GM18873 (cell line): Measurements from ENCODE around the gene NEK1.

Experiments used
- ATAC-seq: cut with Tn5 transposase; IDR thresholded peaks from one replicate; pipeline ENCODE4 v1.9.1; 2021; ENCODE audit warnings: mild to moderate bottlenecking, moderate library complexity, moderate number of reproducible peaks; ENCODE audit not compliant: unreplicated experiment, low FRiP score

The NEK1 gene, protein sequence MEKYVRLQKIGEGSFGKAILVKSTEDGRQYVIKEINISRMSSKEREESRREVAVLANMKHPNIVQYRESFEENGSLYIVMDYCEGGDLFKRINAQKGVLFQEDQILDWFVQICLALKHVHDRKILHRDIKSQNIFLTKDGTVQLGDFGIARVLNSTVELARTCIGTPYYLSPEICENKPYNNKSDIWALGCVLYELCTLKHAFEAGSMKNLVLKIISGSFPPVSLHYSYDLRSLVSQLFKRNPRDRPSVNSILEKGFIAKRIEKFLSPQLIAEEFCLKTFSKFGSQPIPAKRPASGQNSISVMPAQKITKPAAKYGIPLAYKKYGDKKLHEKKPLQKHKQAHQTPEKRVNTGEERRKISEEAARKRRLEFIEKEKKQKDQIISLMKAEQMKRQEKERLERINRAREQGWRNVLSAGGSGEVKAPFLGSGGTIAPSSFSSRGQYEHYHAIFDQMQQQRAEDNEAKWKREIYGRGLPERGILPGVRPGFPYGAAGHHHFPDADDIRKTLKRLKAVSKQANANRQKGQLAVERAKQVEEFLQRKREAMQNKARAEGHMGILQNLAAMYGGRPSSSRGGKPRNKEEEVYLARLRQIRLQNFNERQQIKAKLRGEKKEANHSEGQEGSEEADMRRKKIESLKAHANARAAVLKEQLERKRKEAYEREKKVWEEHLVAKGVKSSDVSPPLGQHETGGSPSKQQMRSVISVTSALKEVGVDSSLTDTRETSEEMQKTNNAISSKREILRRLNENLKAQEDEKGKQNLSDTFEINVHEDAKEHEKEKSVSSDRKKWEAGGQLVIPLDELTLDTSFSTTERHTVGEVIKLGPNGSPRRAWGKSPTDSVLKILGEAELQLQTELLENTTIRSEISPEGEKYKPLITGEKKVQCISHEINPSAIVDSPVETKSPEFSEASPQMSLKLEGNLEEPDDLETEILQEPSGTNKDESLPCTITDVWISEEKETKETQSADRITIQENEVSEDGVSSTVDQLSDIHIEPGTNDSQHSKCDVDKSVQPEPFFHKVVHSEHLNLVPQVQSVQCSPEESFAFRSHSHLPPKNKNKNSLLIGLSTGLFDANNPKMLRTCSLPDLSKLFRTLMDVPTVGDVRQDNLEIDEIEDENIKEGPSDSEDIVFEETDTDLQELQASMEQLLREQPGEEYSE (N-terminal part only)

DNA sequence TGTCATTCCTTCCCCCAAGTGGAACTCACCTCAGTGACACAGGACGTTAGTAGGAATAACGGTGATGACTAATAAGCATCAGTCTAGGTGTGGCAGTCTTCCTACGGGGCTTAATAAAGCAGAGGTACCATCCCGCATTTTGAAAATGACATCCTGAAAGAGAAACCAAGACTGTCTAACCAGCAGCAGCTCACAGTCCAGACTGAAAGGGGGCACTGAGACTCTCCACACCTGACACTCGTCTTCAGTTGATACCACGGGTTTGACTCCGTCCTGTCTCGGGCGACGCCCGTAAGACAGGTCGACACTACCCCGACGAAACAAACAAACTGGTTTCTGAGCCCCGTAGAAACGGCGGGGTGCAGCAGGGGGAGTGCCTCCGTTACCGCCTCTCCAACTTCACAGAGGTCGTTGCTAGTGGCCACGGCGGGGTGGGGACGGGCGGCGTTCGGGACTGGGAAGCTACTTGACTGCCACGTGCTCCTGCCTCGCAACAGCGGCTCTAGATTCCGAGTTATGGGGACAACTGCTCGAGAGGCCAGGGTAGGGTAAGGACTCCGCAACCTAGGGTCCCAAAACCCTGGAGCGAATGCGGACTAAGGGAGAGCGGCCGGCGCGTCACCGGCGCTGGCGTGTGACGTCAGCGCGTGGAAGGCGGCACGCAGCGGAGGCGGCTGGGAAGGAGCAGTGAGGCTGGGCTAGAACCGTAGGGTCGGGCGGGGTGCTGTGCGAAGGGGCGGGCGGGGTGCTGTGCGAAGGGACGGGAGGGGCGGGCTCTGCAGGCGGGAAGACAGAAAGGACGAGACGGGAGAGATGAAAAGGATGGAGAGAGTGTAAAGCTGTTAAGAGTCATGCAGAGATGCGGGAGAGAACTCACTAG, at the start of gene NEK1:
NEK1 (minus strand) TSS at position 593 of the 880 bp plus-strand sequence. CDS start 9,953 bp downstream, outside the sequence.
- peak; percentile 89 for ATAC-seq

DNA sequence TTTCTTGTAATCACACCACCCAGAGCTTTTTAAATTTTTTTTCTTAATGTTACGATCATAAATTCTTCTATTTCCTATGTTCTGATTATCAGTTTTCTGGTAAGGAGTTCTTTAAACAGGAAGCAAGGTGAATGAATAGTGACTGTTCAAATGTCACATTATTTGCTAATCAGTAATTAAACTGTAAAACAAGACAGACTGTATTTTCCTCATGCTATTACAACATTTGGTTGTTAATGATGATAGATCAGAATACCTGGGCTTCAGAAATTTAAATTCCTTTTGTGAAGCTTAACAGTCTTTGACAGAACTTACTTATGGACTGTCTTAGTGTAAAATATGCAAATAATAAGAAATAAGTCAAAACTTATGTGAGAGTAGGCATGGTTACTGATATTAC, 49.4 kb upstream of the NEK1 start:
- no peak for ATAC-seq

DNA sequence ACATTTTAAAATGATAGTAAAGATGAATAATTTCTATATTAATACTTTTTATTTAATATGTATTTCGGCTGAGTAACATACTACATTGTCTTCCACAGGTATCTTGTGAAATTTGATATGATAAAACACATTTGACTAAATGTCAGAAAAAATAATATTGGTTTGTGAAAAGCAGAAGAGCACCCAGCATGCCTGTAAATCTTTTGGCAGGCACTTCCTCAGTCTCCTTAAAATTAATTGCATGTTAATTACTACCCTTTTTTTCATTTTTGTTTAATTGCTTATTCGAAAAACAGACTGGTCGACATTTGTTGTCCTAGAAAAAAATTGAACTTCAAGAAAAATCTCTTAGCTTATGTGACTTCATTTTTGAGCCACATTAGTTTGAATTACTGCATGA, 48.5 kb upstream of the NEK1 start:
- no peak for ATAC-seq

DNA sequence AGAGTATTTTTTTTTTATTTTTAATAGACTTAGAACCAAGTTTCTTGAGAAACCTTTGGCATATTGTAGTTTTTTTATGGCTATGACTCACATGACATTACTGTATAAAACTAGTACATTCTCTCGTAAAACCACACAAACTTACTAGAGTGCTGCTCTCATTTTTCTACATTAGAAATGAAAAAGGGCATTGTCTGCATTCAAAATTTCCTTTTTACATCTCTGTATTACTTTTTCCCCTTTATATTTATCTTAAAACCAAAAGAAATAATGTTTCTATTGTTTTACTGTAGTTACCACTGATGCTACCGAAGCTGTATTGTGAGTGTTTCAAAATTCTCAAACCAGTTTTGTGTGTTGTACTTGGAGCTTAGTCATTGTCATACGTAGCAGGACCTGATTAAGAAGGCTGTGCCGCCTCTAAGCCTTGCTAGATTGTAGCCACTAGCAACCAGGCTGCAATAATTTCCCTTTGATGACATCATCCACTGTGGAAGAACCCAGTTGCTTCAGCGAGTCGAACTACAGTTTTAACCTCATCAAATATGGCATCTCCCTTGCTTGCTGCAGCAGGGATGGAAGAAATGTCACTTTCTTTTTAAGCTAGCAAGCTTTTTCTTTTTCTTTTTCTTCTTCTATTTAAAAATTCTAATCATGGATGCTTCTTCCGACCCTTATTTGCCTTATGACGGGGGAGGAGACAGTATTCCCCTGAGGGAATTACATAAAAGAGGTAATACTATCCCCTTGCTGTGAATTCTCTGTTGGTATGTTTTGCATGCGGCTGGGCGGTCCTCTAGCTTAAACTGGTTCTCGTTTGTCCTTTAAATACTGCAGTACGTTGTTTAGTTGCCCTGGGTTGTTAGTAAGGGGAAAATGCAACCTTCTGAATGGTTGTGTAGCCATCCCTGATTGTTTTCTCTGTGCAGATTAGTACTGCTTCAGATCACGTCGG, 47.6 kb upstream of the NEK1 start:
- ATAC-seq: peak; percentile 96

DNA sequence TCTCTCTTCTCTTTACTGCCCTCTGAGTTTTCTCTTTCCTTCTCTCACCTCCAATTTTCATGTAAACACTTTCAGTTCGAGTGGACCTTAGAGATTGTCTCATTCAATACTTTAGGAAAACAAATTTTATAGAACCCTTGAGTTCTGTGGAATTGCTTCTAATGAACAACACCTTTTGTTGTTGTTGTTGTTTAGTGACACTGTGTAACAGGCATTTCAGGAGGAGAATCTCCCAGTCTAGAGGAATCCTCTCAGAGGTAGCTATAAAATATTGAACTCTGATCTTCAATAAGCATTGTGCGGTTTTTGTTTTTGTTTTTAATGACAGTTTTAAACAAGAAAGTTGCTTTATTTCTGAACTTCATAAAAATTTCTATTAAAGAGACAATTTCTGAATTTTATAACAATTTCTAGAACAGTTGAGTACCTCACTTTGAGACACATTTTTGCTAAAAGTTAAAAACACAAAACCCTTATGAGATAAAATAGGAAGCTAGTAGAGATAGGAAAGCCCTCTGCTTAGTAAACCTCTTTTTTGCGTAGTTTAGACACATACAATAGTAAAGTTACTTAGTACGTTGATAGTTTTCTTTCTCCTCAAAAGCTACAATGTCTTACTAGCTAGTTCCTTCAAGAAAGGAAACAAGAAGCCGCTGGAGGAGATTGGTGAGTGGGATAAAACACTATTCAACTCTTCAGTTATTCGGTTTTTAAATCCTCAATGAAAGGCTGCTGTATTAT, 46.8 kb upstream of the NEK1 start:
- ATAC-seq: no peak

DNA sequence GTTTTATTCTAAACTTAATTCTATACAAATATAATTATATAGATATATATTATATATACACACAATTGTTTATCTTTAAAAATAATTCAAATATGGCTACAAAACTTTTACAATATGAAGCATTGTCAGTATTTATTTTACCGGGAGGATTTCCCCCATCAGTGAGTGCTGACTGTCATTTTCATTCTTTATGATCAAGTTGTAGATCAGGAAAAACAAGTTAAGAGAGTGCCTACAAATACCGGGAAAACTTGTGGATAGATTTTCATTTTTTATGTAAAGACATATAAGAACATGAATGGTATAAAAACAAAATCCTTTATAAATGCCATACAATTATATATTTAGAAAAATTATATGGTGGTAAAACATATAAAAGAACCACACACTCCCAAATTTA, 45.8 kb upstream of the NEK1 start:
- ATAC-seq: no peak

DNA sequence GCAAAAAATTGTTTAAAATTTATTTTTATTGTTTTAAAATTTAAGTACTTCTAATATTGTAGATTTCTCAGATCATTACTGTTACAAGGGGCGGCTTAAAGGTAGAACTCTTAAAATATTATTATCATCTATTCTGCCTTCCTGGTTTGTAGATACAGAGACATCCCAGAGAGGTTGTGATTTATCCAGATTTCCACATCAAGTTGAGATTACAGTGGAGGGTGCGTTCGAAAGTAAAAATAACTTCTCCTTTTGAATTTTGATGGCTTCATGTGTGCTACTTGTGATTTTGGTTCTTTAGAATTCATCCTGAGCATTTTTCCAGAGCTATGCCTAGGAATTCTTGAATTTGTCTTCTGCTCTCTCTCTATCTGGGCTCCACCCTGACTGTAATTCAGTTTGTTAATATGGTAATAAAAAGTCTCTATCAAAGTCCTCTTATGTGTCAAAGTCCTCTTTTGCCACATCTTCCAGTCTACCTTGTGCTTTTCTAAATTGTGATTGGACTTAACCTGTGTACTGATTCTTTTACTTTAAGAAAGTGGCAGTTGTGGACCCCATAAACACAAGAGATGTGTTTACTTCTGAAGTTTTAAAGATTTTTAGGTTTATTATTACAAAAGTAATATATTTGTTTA, 45.2 kb upstream of the NEK1 start:
- ATAC-seq: no peak

DNA sequence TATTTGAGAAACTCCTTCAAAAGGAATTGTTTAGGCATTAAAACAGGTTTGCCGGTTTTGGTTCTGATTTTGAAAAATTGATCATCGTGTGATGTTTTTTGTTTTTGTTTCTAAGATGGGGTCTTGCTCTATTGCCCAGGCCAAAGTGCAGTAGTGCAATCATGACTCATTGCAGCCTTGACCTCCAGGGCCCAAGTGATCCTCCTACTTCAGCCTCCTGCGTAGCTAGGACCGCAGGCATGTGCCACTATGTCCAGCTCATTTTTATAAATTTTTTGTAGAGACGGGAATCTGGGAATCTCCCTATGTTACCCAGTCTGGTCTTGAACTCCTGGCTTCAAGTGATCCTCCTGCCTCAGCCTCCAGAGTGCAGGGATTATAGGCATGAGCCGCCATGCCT, 43.0 kb upstream of the NEK1 start:
- ATAC-seq: no peak

DNA sequence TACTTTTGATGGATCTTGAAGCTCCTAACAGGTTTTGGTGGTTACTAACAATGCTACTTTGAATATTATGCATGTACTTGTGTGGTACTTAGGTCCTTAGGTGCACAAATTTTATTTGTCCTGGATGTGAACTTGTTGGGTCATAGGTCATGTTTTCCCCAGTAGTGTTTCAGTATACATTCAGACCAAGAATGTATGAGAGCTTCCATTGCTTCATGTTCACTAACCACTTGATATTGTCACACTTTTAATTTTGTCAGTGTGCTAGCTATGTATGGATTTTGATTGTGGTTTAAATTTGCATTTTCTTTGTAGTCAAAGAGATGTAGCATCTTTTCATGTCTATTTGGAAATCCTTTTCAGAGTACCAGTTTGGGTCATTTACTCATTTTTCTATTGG, 40.2 kb upstream of the NEK1 start:
- no peak for ATAC-seq

DNA sequence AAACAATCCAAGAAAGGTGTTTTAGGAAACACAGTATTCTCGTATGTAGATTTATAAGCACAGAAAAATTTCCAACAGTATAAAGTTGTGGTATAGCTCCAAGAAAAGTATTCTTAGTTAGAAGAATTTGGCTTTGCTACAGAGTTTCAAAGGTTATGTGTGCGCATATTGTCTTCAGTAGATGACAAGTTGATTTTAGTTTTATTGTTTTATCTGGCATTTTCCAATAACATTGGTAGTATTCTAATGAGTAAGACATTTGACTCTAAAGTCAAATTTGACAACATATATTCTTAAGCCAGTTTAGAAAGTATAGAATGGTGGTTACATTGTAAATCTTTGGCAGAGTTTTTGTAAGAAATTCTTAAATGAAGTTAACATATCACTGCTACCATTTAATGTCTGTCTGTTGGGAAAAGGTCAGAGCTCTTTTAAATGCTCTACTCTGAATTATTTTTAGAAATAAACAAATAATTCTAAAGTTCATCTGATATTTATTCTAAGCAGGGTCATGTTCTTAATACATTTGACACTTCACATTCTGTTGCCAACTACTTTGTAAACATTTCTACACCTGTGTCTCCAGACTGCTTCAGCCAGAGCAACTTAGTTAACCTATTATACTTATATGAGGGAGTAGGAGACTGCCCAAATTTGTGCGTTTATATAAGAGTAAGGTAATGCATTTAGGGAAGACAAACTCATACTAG, 38.0 kb upstream of the NEK1 start:
- ATAC-seq: no peak

DNA sequence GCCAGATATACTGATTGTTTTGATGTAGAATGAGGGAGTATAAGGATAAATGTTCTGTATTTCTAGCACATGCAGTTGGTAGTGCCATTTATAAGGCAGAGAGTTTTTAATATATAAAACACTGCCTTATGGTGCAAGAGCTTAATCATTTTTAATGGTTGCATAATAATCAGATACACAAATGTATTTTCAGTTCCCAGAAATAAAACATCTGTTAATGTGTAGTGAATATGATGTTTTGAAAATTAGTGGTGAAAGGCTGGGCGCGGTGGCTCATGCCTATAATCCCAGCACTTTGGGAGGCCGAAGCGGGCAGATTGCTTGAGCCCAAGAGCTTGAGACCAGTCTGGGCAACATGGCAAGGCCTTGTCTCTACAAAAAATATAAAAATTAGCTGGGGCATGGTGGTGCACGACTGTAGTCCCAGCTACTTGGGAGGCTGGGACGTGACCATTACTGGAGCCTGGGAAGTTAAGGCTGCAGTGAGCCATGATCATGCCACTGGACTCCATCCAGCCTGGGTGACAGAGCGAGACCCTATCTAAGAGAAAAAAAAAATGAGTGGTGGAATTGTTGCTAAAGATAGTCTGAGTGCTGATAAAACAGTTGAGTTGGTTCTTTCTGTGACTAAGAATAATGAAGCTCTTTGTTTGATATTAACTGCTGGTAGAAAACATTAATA, 37.3 kb upstream of the NEK1 start:
- no peak for ATAC-seq

DNA sequence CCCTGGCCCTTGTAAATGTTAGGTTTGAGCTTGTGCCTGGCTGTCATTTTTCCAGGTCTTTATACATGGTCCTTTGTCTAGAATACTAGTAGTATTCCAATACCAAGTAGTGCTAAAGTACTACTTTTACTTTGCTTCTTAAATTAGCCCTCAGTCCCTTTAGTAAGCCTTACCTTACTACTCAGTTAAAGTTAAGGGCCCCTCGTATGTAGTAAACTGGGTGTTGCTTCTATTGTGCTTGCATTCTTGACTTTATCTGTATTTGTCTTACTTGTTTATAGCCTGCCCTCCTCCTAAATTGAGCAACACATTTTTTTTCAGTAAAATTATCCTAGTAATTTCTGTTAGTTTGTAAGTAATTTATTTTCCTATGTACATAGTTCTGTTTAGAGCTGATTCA, 33.2 kb upstream of the NEK1 start:
- ATAC-seq: no peak

DNA sequence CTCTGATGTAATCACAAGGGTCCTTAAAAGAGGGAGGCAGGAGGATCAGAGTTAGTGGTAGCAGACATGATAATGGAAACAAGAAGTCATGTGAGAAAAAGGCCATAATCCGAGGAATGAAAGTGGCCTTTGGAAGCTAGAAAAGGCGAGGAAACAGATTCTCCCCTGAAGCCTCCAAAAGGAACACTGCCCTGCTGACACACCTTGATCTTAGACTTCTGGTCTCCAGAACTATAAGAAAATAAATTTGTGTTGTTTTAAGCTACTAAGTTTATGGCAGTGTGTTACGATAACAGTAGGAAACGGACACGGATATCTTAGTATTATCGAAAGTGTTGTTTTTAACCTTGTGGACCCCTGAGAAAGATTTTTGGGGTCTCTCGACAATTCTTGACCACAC, 32.4 kb upstream of the NEK1 start:
- ATAC-seq: no peak

DNA sequence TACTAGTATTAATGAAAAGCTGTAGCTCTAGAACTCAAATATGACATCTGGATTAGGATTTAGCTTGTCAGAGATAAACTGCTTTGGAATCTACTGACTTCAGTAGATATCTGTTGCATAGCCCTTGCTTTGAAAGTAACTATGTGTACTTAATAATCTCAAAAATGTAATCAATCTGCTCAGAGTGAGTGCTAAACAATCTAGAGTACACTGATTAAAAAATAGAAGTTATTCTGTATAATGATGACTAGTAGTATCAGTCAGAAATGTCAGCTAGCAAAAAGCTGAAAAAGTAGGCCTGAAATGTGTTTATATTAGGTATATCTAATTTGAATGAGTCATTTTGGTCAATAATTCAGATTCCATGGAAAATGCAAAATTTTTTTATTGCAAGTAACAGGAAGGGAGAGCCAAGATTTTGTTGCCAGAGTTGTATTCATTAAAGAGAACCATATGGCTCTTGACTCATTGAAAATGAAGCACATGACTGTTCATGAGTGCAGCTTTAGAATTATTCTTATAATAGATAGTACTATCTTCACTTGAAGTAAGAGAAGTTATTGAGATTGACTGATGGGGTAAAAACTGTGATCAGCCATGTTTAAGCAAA, 28.0 kb upstream of the NEK1 start:
- no peak for ATAC-seq

DNA sequence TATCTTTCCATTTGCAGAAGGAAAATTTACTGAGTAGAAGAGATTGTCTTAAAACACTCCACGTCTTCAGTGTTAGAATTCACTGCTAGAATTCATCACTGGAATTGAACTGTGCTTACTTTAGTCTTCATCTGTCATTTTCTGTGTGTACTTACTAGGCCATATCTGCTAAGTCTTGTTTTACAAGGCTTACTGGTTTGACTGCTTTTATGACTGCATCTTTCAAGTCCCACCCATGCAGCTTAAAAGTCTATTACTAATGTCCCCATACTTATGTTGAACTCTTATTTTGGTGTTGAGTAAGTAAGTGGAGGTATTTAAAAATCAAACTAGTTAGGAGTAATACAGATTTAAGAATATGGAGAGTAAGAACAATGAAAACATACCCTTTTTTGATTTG, 22.6 kb upstream of the NEK1 start:
- ATAC-seq: no peak

DNA sequence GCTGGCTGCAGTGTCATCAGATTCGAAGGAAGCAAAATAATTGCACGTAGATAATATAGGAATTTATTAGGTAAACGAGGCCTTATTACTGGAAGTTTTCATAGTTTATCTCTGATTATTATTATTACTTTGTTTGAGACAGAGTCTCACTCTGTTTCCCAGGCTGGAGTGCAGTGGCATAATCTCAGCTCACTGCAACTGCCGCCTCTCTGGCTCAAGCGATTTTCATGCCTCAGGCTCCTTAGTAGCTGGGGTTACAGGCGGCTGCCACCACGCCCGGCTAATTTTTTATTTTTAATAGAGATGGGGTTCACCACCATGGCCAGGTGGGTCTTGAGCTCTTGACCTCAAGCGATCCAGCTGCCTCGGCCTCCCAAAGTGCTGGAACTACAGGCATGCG, 20.5 kb upstream of the NEK1 start:
- no peak for ATAC-seq
